Pons (tissue), 1 donor: ENCODE results near the gene ERGIC1.

Experiments
- DNase-seq: peaks from one replicate; pipeline ENCODE4 v3.0.0-alpha.2; 2016; ENCODE audit warnings: low spot score

The ERGIC1 gene

DNA sequence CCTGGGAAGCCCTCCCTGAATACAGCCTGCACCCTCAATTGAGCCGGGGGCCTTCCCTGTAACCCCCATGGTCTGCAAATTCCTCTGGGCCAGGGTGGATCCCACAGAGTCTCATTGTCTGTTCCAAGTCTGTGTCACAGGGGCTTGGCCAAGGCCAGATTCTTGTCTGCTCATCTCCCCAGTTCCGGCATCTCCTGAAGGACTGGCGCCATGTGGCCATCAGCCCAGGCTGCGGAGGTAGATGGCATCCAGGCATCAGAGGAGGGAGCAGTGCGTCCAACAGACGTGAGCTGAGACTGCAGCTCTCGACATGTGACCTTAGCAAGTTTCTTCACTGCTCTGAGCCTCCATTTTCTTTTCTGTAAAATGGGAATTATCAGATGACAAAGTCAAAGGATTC is 87.9 kb downstream of the ERGIC1 start:
- no peak for DNase-seq

DNA sequence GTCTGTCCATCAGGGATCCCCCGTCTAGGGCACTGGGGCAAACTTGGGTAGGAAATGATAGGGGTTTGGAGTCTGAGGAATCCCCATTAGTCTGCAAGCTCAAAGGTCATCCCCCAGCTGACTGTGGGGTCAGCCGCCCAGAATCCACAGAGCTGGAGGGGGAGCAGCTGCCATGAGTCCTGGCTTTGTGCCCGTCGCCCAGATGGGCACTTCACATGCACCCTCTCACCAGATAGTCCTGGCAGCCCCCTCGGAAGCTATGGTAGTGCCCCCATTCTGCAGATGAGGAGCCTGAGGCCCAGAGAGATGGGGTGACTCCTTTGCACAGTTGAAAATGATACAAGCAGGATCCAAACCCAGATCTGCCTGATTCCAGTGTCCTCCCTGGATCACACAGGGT is 89.5 kb downstream of the ERGIC1 start:
- no peak for DNase-seq

DNA sequence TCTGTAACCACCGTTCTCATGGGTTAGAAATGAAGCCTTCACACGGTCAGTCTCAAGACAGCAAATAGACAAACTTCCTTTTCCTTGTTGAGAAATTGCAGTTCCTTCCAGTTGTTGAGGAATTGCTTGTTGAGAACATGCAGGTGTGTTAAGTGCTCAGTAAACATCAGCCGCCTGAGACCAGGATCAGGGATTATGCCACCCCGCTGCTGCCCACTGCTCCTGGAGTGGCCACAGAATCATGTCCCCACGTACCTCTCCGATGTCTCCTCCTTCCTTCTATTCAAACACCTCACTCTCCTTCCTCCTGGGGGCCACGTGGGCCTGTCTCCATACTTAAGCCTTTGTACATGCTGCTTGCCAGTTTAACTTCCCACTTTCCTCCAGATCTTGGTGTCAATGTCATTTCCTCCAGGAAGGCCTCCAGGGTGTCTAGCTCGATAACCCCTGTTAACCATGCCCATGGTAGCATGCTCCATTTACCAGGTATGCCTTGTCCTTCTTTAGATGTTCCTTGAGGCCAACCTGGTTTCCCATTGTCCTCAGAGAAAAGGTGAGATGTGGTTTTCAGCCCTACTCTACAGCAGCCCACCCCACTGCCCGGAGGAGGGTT is 91.4 kb downstream of the ERGIC1 start:
- no peak for DNase-seq

GRCh38 chr5:172926008-172926523 is 92.0 kb downstream of the ERGIC1 start:
- no peak for DNase-seq

DNA sequence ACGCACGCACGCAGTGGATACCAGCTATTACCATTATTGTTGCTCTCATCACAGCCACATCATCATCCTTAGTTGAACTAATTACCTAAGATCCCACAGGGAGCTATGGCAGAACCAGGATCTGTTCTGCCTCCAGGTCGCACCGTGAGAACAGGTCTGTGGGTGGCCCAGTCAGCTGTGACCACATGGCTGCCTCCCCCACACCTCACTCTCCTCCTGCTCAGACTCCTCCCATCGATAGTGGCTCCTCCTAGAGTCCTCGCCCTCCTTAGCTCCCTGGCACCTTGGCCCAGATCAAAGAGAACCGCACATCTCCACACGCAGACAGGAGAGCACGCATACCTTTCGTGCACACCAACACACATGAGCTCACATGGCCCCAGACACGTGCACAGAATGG is 92.7 kb downstream of the ERGIC1 start:
- no peak for DNase-seq

DNA sequence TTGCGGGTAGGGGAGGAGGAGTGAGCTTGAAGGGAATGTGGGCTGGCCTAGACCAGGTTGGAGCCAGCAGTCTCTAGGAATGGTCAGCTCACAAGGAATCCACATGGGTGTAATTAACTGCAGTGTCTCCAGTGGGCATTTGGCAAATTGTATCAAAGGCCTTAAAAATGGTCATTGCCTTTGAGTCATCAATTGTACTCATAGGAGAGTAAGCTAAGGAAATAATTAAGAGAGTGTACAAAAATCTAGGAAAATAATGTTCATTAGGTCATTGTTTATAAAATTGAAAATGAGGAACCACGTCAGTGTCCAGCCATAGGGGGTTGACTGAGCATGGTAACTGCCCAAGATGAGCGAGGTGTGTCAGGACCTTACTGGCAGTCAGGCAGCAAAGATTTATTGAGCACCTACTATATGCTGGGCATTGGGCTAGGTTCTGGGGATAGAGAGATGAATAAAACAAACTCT is 95.4 kb downstream of the ERGIC1 start:
- no peak for DNase-seq

DNA sequence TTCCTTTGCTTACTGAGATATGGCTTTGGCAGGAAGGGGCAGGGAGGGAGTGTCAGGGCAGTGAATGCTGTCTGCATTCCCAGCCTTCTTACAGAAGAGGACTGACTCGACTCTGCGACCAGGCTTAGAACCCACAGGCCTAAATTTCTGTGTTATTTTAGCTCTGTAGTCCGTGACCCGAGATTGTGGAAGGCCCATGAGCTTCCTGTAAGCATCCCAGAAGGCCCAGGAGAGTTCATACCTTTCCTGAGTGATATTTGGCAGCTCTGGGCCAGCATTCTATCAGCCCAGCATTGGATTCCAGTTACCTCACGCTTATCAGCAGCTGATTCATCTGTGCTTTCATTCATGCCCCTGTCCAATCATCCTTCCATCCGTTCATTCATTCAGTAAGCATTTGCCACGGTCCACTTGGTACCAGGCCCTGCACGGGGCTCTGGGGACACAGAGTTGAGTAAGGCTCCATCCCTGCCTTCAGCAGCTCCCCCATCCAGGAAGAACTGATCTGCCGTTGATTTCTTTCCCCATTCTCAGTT is 97.0 kb downstream of the ERGIC1 start:
- no peak for DNase-seq

DNA sequence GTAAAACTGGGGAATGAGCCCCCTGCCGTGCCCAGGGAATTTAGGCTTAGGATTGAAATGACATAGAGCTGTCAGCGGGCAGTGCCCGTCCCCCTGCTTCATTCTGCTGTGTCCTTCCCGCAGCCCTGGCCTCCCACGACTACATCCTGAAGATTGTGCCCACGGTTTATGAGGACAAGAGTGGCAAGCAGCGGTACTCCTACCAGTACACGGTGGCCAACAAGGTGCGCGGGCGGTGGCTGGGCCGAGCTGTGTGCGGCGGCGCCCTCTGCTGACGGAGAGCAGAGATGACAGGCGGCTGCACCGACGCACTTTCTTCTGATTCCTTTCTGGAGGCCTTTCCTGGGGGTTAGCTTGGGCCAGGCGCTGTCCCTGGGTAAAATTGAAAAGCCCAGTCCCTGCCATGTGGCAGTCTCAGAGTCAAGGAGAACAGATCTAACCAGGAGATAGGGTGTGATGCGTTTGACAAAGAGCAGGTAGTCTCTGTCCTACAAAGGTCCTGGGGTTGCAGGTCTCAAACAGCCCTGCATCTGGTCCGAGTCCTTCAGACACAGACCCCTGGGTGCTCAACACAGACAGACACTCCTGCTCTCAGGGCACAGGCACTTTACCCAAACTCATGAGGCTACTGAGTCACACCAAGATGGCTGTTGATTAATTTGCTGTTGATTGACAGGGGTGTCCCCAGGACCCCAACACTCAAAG is 98.4 kb downstream of the ERGIC1 start:
- DNase-seq, result peak; percentile 44

GRCh38 chr5:172933238-172933637 is 99.2 kb downstream of the ERGIC1 start:
- DNase-seq, result no peak

DNA sequence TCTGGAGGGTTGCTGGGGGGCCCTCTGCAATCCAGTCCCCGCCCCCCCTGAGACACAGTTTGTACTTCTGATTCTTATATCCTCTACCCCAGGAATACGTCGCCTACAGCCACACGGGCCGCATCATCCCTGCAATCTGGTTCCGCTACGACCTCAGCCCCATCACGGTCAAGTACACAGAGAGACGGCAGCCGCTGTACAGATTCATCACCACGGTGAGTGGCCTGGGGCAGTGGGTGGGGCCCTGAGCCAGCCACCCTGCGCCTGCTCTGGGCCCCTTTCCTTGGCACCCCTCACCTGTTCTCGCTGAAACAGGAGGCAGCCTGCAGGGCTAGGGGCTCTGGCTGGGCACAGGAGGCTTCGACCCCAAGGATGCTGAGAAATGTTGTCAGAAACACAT is 101.0 kb downstream of the ERGIC1 start:
- DNase-seq, result no peak

DNA sequence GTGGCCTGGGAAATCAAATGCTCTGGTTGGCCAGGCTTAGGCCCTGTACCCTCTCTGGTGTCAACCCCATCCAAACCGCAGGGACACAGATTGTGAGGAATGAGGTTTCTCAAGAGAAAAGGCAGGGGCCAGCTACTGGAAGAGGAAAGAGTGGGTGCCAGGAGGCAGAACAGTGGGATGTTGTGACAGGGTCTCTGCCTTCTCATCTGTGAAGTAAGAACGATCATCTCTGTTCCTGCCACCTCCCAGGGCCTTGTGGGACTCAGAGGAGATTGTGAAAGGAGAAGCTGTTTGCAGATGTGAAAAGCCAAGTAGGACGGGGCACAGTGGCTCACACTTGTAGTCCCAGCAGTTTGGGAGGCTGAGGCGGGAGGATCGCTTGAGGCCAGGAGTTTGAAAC is 102.3 kb downstream of the ERGIC1 start:
- no peak for DNase-seq

DNA sequence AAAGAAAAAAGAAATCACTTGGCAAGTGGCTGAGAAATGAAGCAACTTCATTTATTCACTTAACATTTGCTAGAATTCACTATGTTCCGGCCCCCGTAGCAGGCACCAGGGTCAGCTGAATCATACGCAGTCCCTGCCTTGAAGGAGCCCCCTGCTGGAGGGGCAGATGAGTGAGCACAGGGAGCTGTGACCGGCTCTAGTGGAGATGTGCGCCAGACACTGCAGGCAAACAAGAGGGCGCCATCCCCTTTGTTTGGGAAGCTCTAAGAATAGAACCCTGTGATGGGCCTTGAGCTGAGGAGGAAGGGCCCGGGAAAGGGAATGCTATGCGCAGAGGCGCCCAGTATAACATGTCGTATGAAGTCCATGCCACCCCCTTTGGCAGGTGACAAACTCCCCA is 105.0 kb downstream of the ERGIC1 start:
- DNase-seq, result no peak

DNA sequence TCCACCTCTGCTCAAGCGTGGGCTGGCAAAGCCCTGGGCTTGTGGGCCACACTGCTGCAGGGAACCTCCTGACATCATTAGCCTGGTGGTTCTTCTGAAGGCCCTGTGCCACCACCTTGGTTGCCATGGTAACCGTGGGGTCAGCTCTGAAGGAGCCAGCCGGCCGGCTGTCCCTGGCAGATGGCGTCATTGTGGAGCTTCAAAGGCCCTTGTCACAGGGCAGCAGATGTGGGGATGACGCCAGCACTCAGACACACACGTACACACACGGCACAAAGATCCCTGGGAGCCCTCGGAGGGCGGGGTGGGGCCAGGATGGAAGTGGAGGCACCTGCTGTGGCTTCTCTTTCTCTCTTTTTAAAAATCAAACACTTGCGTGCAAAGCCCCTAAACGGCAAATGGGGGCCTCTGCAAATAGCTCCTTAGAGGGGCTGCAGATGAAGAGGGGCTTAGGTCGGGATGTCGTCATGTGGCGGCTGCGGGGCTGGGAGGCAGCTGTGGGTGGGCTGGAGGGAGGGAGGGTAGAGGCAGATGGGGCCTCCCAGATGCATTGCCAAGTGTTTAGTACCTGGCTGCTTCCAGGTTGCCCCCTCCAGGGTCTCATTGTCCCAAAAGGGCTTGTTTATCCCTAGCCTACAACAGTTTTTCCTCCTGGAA is 105.7 kb downstream of the ERGIC1 start:
- peak; percentile 46 for DNase-seq

- no peak for DNase-seq
Observed at GRCh38 chr5:172940268-172941066, 106.4 kb downstream of the ERGIC1 start.

GRCh38 chr5:172941067-172941516 is 107.0 kb downstream of the ERGIC1 start:
- DNase-seq, result no peak

- DNase-seq, result no peak
Observed at GRCh38 chr5:172942556-172942955, 108.5 kb downstream of the ERGIC1 start.

DNA sequence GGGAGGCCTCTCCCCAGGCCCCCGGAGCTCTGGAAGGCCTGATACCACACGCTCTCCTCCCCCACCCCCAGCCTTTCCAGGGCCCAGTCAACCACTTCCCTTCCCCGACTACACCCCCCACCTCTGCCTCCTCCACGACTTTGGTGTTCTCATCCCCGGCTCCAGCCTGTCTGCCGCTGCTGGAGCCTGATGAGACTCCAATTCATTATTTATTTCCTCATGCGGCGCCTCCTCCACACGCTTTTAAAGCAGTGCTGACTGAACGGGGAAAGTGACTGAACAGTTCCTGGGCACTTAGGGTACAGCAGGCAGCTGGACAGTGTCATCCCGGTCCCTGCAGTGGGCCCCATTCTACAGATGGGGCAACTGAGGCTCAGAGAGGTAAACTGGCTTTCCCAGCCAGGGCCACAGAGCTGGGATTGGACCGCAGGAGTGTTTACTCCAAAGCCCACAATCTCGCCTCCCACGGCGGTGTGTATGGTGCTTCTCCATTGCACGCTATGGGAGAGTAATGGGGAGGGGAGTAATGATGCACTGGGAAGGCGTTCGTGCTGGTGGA is 109.3 kb downstream of the ERGIC1 start:
- DNase-seq, result no peak

DNA sequence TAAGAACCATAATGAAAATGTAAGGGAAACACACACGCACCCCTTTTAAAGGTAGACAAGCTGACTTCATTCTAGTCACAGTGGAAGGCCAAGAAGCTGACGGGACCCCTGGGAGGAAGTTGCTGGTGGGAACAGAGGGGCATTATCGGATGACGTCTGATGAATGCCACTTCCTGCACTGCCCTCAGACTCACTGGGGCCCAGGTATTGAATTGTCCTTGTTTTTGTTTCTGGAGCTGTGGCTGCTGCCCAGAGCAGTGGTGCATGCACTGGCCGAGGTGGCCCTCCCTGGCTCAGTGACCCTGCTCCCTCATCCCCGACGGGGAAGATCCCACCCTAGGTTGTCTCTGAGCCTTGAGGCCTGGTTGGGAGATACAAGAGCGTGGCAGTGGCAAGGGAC is 109.9 kb downstream of the ERGIC1 start:
- no peak for DNase-seq

DNA sequence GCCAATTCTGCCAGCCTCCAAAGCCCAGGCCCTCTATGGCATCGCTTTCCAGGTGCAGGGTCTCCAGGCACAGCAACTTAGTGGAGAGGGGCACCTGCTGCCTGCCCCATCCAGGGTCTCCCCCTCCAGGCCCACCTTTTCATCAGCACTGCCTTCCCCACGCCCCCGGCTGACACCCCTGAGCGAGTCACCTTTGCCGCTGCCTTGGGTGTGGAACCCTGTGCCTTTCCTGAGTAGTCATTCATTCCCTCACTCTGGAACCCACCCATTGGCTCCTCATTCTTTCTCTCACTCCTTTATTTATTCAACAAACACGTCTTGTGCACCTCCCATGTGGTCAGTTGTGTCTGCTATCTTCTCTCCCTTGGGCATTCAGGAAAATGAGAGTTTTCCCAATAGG is 110.7 kb downstream of the ERGIC1 start:
- no peak for DNase-seq

DNA sequence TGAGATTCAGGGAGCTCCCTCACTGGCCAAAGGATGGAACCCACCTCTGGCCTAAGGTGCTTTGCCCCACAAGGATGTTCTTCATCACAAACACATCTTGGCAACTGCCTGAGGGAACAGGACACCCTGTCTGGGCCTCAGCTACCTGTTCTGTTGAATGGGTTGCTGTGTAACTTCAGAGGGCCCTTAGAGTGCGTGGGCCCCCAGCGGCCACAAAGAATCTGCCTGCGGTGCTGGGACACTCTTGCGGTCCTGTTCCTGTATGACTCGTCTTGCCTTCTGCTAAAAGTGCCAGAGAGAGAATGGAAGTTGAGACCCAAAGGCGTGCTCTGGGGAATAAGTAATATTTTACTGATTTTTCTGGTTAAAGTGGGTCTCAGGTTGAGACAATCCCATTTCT is 111.1 kb downstream of the ERGIC1 start:
- no peak for DNase-seq

DNA sequence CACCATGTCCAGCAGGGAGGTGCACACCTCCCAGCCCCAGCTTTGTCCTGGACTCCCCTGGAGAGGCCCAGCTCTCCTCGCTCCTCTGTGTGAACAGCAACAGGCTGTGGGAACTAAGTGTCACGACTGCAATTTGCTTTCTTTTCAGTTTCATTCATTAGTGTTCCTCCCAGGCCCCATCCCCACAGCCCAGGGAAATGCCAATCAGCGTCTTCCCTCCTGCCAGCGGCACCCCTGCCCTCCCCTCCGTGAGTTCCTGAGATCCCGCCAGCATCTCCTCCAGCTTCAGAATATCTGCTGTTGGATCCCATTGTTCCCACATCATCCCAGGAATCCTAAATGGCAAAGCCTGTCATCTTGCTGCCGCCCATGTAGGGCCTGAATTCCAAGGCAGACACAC is 112.1 kb downstream of the ERGIC1 start:
- no peak for DNase-seq

GRCh38 chr5:172949426-172949825 is 115.4 kb downstream of the ERGIC1 start:
- DNase-seq, result no peak
